Measurements from ENCODE around the gene NLRP5.
"Not testable (repeated sequence)": the region's sequence is repeated elsewhere in the genome, so short reads cannot be mapped to it uniquely, and the experiment has no call there.

The NLRP5 gene

DNA sequence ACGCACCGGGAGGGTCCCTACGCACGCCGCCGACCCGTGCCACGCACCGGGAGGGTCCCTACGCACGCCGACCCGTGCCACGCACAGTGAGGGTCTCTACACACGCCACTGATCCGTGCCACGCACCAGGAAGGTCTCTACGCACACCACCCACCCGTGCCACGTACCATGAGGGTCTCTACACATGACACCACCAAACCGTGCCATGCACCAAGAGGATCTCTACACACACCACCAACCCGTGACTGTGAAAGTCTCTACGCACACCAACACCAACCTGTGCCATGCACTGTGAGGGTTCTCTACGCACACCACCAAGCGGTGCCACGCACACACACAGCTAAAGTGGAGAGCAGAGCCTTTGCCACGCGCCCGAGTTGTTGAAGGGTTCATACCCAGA lies 117.8 kb downstream of the NLRP5 start:
- TF ChIP-seq, protein P1, sequence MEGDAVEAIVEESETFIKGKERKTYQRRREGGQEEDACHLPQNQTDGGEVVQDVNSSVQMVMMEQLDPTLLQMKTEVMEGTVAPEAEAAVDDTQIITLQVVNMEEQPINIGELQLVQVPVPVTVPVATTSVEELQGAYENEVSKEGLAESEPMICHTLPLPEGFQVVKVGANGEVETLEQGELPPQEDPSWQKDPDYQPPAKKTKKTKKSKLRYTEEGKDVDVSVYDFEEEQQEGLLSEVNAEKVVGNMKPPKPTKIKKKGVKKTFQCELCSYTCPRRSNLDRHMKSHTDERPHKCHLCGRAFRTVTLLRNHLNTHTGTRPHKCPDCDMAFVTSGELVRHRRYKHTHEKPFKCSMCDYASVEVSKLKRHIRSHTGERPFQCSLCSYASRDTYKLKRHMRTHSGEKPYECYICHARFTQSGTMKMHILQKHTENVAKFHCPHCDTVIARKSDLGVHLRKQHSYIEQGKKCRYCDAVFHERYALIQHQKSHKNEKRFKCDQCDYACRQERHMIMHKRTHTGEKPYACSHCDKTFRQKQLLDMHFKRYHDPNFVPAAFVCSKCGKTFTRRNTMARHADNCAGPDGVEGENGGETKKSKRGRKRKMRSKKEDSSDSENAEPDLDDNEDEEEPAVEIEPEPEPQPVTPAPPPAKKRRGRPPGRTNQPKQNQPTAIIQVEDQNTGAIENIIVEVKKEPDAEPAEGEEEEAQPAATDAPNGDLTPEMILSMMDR (IDR thresholded peaks at IDR 0.05; ENCODE audit: low read depth, low read length), result no peak
- no peaks in the 10 kb centered on the region for H3K4me1 ChIP-seq
- peaks cover 23% of the 10 kb centered on the region for H3K36me3 ChIP-seq

DNA sequence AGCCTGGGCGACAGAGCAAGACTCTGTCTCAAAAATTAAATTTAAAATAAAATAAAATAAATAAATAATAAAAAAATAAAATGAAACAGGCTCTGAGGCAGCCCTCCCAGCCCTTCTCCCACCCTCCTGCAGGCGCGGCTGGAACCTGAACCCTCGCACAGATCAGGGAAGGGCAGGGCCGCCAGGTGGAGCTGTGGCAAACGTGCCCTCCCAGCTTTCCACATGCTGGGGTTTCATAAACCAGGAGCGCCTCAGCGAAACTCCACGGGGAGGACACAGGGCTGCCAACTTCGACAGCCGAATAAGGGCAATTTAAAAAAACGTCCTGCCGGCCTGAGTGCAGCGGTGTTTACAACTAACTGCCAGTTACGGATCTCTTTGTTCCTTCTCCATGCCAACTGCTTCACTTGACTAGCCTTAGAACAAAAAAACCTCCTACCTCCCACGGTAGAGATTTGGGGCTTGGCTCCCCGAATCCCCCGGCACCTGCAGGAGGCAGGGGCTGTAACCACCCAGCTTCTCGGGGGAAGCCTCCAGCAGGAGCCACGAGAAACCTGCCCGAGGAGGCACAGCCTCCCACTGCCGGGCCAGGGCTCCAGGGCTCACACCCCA lies 118.6 kb downstream of the NLRP5 start:
- Histone ChIP-seq H3K36me3 (peaks cover 18% of the 10 kb centered on the region), H3K4me3 (ENCODE audit: low read depth, low read length) (no peak overlapping the region), H3K9me3 (no peaks in the 10 kb centered on the region; the same call in 1 of the 2 replicates), H3K27me3 (no peaks in the 10 kb centered on the region), H3K4me1 (no peaks in the 10 kb centered on the region)
- TF ChIP-seq, protein P1 (IDR thresholded peaks at IDR 0.05; ENCODE audit: low read depth, low read length), result peak; percentile 51
- DNase-seq, result peak; percentile 44

More for the DNA sequence above, 117.8 kb downstream of the NLRP5 start:
- DNase-seq, result no peak
- H3K4me3 ChIP-seq (ENCODE audit: low read depth, low read length), result no peak overlapping the region
- no peaks in the 10 kb centered on the region for H3K9me3 ChIP-seq
- H3K27me3 ChIP-seq, result no peaks in the 10 kb centered on the region

DNA sequence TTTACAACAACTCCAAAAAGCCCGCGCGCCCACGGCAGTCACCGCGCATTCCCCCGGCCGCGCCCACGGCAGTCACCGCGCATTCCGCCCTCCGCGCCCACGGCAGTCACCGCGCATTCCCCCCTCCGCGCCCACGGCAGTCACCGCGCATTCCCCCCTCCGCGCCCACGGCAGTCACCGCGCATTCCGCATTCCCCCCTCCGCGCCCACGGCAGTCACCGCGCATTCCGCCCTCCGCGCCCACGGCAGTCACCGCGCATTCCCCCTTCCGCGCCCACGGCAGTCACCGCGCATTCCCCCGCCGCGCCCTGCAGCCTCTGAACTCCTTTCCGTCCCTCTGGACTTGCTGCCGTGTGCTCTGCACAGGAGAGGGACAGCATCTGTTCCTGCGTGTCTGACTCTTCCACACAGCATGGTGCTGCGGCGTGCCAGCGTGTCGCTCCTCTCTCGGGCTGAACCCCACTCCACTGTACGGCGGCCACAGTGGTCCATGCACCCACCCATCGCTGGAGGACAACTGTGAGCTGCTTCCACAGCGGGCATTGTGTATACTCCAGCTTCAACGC lies 119.3 kb downstream of the NLRP5 start:
- not testable (repeated sequence) for H3K4me1 ChIP-seq; H3K4me3 ChIP-seq (ENCODE audit: low read depth, low read length); DNase-seq; H3K27me3 ChIP-seq; H3K9me3 ChIP-seq
- H3K36me3 ChIP-seq, result peaks cover 16% of the 10 kb centered on the region

DNA sequence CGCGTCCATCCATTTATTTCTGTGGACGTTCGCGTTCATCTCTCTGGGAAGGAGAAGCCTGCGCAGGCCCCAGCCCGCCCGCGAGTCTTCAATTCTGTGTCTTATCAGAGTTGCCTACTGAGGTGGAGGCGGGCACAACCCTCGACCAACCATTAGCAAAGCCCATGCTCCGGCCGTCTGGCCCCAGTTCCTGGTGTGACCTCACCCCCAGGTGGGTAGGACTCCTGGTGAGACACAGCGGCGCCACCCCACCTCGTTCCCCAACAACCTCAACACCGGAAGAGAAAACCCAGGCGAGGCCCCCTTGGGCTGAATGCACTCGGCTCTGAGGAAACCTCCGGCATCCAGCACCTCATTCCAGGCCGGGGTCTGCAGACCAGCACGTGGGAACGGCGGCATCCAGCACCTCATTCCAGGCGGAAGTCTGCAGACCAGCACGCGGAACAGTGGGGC lies 119.8 kb downstream of the NLRP5 start:
- Histone ChIP-seq H3K4me1 (no peaks in the 10 kb centered on the region; the same call in 1 of the 2 replicates), H3K27me3 (no peaks in the 10 kb centered on the region), H3K4me3 (ENCODE audit: low read depth, low read length) (no peak overlapping the region), H3K9me3 (no peaks in the 10 kb centered on the region; the same call in 1 of the 2 replicates), H3K36me3 (peaks cover 14% of the 10 kb centered on the region)
- no peak for DNase-seq
- TF ChIP-seq, protein P1 (IDR thresholded peaks at IDR 0.05; ENCODE audit: low read depth, low read length), result no peak

DNA sequence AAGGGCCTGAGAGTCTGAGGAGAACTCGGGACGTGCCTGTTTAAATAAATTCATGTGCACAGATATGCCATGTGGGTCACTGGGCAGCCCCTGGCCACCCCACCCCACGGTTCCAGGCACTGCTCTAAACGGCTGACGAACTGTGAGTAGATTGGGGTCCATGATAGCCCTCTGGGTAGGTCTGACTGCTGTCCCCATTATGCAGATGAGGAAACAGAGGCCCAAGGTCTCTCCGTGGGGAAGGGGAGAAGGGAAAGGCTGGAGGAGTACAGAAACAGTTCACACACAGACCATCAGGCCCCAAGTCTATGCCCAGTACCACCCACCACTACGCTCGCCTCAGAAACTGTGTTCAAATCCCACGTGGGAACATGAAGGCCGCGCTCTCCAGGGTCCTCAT lies 120.4 kb downstream of the NLRP5 start:
- DNase-seq, result no peak
- no peaks in the 10 kb centered on the region; the same call in 1 of the 2 replicates for H3K4me1 ChIP-seq

DNA sequence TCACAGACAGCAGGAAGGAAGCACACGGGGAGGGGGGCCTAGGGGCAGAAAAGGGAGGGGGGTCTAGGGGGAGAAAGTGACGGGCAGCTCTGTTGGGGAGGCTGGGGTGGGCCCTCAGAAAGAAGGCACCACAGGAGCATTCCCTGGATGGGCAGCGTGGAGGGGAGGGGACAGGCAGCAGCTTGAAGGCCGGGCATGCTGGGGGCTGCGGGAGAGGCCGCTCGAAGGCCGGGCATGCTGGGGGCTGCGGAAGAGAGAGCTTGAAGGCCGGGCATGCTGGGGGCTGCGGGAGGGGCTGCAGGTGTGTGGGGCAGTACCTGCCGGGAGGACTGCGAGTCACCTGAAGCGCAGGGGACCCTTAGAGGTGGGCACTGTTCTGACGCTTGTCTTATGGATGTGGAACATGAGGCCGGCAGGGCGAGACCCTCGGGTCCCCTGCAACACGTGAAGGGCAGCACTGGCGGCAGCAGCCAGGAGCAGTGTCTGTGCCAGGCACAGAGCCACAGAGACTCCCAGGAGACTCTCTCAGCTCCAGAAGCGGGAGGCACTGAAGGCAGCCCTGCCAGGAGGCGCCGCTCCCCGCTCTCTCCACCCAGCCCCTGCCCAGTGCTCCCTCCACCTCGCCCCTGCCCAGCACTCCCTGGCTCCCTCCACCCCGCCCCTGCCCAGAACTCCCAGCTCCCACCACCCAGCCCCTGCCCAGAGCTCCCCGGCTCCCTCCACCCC lies 121.2 kb downstream of the NLRP5 start:
- Histone ChIP-seq H3K36me3 (peaks cover under 1% of the 10 kb centered on the region), H3K4me3 (ENCODE audit: low read depth, low read length) (no peak overlapping the region), H3K4me1 (no peaks in the 10 kb centered on the region; the same call in 1 of the 2 replicates), H3K9me3 (no peaks in the 10 kb centered on the region; the same call in 1 of the 2 replicates), H3K27me3 (no peaks in the 10 kb centered on the region)
- TF ChIP-seq, protein P1 (IDR thresholded peaks at IDR 0.05; ENCODE audit: low read depth, low read length), result no peak
- DNase-seq, result no peak

More for the DNA sequence above, 120.4 kb downstream of the NLRP5 start:
- H3K27me3 ChIP-seq, result no peaks in the 10 kb centered on the region
- no peak overlapping the region for H3K4me3 ChIP-seq (ENCODE audit: low read depth, low read length)
- no peaks in the 10 kb centered on the region; the same call in 1 of the 2 replicates for H3K9me3 ChIP-seq
- H3K36me3 ChIP-seq, result peaks cover 9% of the 10 kb centered on the region
- TF ChIP-seq, protein P1 (IDR thresholded peaks at IDR 0.05; ENCODE audit: low read depth, low read length), result no peak

All from BE2C (cell line).